Lung (tissue), 12 donors: ENCODE measurements around the gene GDF7. TPM values are rescaled to one million over a fixed set of nuclear protein-coding genes. Genes with fewer than 3 reads are reported as not detected.

Source experiments
- ATAC-seq: fragments of 200-7000 bp; cut with Tn5 transposase; one replicate; pipeline ENCODE4 v1.9.1; 2020; ENCODE audit warnings: moderate number of reproducible peaks; ENCODE audit not compliant: insufficient read depth, low FRiP score
- DNase-seq, 3 donors: peaks; one replicate each; pipeline ENCODE4 v3.0.0-alpha.2; 2013 to 2017
- H3K27ac ChIP-seq, 2 donors: one replicate each; pipeline ENCODE4 v1.5.1; 2013; ENCODE audit warnings: mild to moderate bottlenecking in 2 of 2, moderate library complexity in 2 of 2, control low read depth in 1 of 2, inconsistent platforms in 1 of 2, low read depth in 1 of 2, low read length in 1 of 2
- H3K27me3 ChIP-seq, 3 donors: one replicate each; pipeline ENCODE4 v1.5.1; 2013; ENCODE audit warnings: low read length in 2 of 3; ENCODE audit not compliant: control insufficient read depth in 3 of 3, insufficient read depth in 3 of 3
- H3K36me3 ChIP-seq, 4 donors: one replicate each; pipeline ENCODE4 v1.5.1; 2013; ENCODE audit warnings: low read length in 4 of 4, mild to moderate bottlenecking in 1 of 4, moderate library complexity in 1 of 4; ENCODE audit not compliant: control insufficient read depth in 4 of 4, insufficient read depth in 4 of 4
- H3K4me1 ChIP-seq, 5 donors: one replicate each; pipeline ENCODE4 v1.5.1; 2013; ENCODE audit warnings: low read length in 5 of 5, mild to moderate bottlenecking in 2 of 5, moderate library complexity in 1 of 5; ENCODE audit not compliant: control insufficient read depth in 5 of 5, insufficient read depth in 5 of 5
- H3K4me3 ChIP-seq: one replicate; pipeline ENCODE4 v1.5.1; 2013; ENCODE audit warnings: mild to moderate bottlenecking, control low read depth, moderate library complexity
- H3K9ac ChIP-seq, 2 donors: one replicate each; pipeline ENCODE4 v1.5.1; 2013; ENCODE audit warnings: low read length in 2 of 2, control low read depth in 1 of 2; ENCODE audit not compliant: insufficient read depth in 1 of 2
- H3K9me3 ChIP-seq, 4 donors: one replicate each; pipeline ENCODE4 v1.5.1; 2013; ENCODE audit warnings: low read length in 3 of 4, mild to moderate bottlenecking in 1 of 4, moderate library complexity in 1 of 4; ENCODE audit not compliant: control insufficient read depth in 4 of 4, insufficient read depth in 3 of 4
- WGBS, 2 donors: extraction: QIAGEN DNeasy Blood & Tissue Kit; methylation state at CpG; one replicate each; pipeline ENCODE4 v1.1.7; 2013; 5-methylcytosine and 5-hydroxymethylcytosine counted together
- polyA plus RNA-seq, 2 donors: library from polyadenylated mRNA; stranded (reverse); fragments of 200-250 nt; gene quantifications; one replicate each; pipeline ENCODE4 v1.2.1, GENCODE V29; 2013
- total RNA-seq, 2 donors: library from RNA; depleted of rRNA in 1 of 2; stranded (reverse); fragments of >200 nt in 1 of 2; gene quantifications; one replicate each; pipeline ENCODE4 v1.2.1, GENCODE V29; 2014 to 2021
- TF ChIP-seq, protein P1 (sequence below): IDR thresholded peaks from 2 replicates; pipeline ENCODE4 v1.5.1; 2012; ENCODE audit warnings: mild to moderate bottlenecking; ENCODE audit errors: control extremely low read depth, extremely low read depth
- donor health status: control.
- donor health status: control.
- donor health status: Bipolar disorder and iron deficiency.
- donor health status: healthy.
- donor health status: DM: yes; HTN: yes; CAD: no.

The GDF7 gene
- total and polyA plus RNA-seq, 4 donors, result 0.10 to 0.54 (median 0.31) TPM

DNA sequence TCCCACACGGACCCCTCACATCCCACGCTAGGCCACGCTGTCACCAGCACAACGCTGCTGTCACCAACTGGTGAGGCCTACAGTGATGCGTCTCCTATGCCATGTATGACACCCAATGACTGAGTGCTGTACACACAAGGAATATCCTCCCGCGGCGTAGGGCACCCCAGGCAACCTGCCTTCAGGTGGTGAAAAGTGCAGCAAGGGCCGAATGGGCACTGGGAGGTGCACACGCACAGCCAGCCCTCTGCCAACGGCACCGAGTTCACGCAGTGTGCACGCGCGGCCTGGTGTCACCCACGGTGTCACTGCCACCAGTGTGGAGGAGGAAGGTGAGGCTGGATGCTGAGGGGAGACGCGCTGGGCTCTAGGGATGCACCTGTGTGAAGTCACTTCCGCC is 20.5 kb upstream of the GDF7 start:
- Histone ChIP-seq H3K27ac (no peak overlapping the region), H3K9me3 (no peaks in the 10 kb centered on the region), H3K9ac (no peak overlapping the region), H3K4me3 (no peak overlapping the region), H3K4me1 (peaks cover 3 to 25% (median 7%) of the 10 kb centered on the region in 5 donors), H3K36me3 (peaks cover 0 to 33% (median 1%) of the 10 kb centered on the region in 4 donors), H3K27me3 (no peaks in the 10 kb centered on the region)
- no peak for ATAC-seq
- TF ChIP-seq, protein P1, sequence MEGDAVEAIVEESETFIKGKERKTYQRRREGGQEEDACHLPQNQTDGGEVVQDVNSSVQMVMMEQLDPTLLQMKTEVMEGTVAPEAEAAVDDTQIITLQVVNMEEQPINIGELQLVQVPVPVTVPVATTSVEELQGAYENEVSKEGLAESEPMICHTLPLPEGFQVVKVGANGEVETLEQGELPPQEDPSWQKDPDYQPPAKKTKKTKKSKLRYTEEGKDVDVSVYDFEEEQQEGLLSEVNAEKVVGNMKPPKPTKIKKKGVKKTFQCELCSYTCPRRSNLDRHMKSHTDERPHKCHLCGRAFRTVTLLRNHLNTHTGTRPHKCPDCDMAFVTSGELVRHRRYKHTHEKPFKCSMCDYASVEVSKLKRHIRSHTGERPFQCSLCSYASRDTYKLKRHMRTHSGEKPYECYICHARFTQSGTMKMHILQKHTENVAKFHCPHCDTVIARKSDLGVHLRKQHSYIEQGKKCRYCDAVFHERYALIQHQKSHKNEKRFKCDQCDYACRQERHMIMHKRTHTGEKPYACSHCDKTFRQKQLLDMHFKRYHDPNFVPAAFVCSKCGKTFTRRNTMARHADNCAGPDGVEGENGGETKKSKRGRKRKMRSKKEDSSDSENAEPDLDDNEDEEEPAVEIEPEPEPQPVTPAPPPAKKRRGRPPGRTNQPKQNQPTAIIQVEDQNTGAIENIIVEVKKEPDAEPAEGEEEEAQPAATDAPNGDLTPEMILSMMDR, result no peak
- WGBS, 2 donors, result 95 to 98% methylated on average over 20 of the region's 20 CpGs
- DNase-seq, result no peak

DNA sequence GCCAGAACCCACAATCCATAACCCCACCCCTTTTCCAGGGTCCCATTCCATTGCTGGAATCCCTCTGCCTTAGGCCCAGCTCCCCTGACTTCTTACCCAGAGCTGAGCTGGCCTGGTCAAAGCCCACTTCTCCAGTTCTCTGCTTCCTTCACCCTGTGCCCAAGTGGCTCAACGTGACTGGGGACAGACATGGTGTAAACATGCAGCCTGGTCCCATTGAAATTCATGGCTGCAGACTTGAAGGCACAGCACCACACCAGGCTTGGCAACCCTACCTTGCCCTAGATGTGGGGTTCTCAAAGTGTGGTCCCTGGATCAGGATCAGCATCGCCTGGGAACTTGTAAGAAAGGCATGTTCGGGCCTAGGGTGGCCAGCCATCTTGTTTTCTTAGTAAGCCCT is 19.7 kb upstream of the GDF7 start:
- DNase-seq (no peak), ATAC-seq (no peak)
- Histone ChIP-seq H3K9ac (no peak overlapping the region), H3K27me3 (no peaks in the 10 kb centered on the region), H3K4me3 (no peak overlapping the region), H3K36me3 (peaks cover 0 to 25% (median 1%) of the 10 kb centered on the region in 4 donors), H3K9me3 (no peaks in the 10 kb centered on the region), H3K4me1 (peaks cover 3 to 25% (median 7%) of the 10 kb centered on the region in 5 donors), H3K27ac (no peak overlapping the region)
- WGBS, 2 donors, result 93 to 97% methylated on average over 3 of the region's 3 CpGs
- TF ChIP-seq, protein P1, result no peak

DNA sequence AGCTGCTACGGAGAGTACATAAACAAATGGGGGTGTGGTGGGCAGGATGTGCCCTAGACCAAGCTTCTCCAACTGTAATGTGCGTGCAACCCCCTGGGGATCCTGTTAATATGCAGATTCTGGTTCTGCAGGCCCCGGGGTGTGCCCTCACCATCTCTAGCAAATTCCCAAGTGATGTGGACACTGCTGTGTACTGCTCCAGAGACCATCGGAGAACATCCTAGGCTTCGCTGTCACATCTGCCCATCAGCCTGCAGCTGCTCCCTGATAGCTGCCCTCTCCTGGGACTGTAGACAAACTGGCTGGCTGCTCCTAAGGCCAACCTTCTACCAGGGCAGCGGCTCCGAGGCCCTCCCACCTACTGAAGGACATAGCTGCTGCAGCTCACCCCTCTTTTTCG is 19.2 kb upstream of the GDF7 start:
- 84 to 89% methylated on average over 8 of the region's 8 CpGs for WGBS, 2 donors
- H3K27me3 ChIP-seq, result no peaks in the 10 kb centered on the region
- TF ChIP-seq, protein P1, result no peak
- H3K4me1 ChIP-seq, result peaks cover 3 to 23% (median 7%) of the 10 kb centered on the region in 5 donors
- H3K9me3 ChIP-seq, result no peaks in the 10 kb centered on the region
- H3K27ac ChIP-seq, result no peak overlapping the region
- no peak for DNase-seq
- ATAC-seq, result no peak
- H3K36me3 ChIP-seq, result peaks cover 0 to 23% (median under 1%) of the 10 kb centered on the region in 4 donors
- H3K4me3 ChIP-seq, result no peak overlapping the region
- no peak overlapping the region for H3K9ac ChIP-seq

DNA sequence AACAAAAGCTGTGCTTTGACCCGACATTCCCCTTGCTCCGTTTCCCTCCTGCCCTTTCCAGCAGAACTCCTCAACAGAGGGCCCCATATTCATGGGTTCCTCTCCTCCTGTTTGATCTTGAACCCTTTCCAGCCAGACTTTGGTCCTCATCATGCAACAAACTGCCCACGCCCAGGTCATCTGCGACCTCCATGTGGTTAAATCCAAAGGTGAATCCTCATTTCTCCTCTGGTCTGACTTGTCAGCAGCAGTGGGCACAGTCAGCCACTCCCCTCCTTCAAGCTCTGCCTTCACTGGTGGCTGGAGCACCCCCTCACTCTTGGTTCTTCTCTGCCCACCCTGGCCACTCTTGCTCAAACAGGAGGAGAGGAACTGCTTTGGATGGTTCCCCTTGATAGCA is 18.7 kb upstream of the GDF7 start:
- H3K4me3 ChIP-seq, result no peak overlapping the region
- peaks cover 3 to 23% (median 7%) of the 10 kb centered on the region in 5 donors for H3K4me1 ChIP-seq
- peaks cover 0 to 20% (median 0%) of the 10 kb centered on the region in 4 donors for H3K36me3 ChIP-seq
- no peaks in the 10 kb centered on the region for H3K27me3 ChIP-seq
- H3K9ac ChIP-seq, result no peak overlapping the region
- no peaks in the 10 kb centered on the region for H3K9me3 ChIP-seq
- DNase-seq (no peak), ATAC-seq (no peak)
- 95 to 98% methylated on average over 4 of the region's 4 CpGs for WGBS, 2 donors
- TF ChIP-seq, protein P1, result no peak
- no peak overlapping the region for H3K27ac ChIP-seq
